H9 (cell line): ENCODE measurements around the gene KCNK16. TPM values are rescaled to one million over a fixed set of nuclear protein-coding genes. Genes with fewer than 3 reads are reported as not detected.
A peak's percentile ranks its signal among the peaks of the same experiment; 100 is the strongest.

Experiments
- DNase-seq: peaks from one replicate; pipeline ENCODE4 v3.0.0-alpha.2; 2017
- H2AFZ ChIP-seq: one replicate; pipeline ENCODE4 v1.6.1; 2013; ENCODE audit warnings: mild to moderate bottlenecking, low read length, control low read depth, moderate library complexity
- H2AK5ac ChIP-seq: 2 replicates; pipeline ENCODE4 v1.6.1; 2013; ENCODE audit warnings: low read length, control low read depth, mixed read lengths; ENCODE audit not compliant: insufficient read length
- H2BK120ac ChIP-seq: one replicate; pipeline ENCODE4 v1.6.1; 2013; ENCODE audit warnings: low read depth, mild to moderate bottlenecking, low read length, control low read depth, inconsistent platforms; ENCODE audit not compliant: poor library complexity, severe bottlenecking
- H2BK12ac ChIP-seq: 2 replicates; pipeline ENCODE4 v1.6.1; 2013; ENCODE audit warnings: low read length, control low read depth, mixed read lengths, low read depth; ENCODE audit not compliant: insufficient read length
- H2BK15ac ChIP-seq: 2 replicates; pipeline ENCODE4 v1.6.1; 2013; ENCODE audit warnings: low read depth, low read length, control low read depth
- H2BK20ac ChIP-seq: one replicate; pipeline ENCODE4 v1.6.1; 2013; ENCODE audit warnings: low read depth, mild to moderate bottlenecking, low read length, control low read depth, inconsistent platforms; ENCODE audit not compliant: poor library complexity, severe bottlenecking
- H2BK5ac ChIP-seq: 2 replicates; pipeline ENCODE4 v1.6.1; 2013; ENCODE audit warnings: low read length, control low read depth, mixed read lengths; ENCODE audit not compliant: insufficient read length
- H3K14ac ChIP-seq: 2 replicates; pipeline ENCODE4 v1.6.1; 2013; ENCODE audit warnings: low read length, control low read depth; ENCODE audit not compliant: insufficient read depth
- H3K18ac ChIP-seq: 2 replicates; pipeline ENCODE4 v1.6.1; 2013; ENCODE audit warnings: low read depth, mild to moderate bottlenecking, mixed read lengths, low read length, control low read depth; ENCODE audit not compliant: insufficient read length
- H3K23ac ChIP-seq: 2 replicates; pipeline ENCODE4 v1.6.1; 2013; ENCODE audit warnings: low read length, control low read depth, mixed read lengths, low read depth; ENCODE audit not compliant: insufficient read length
- H3K23me2 ChIP-seq: 2 replicates; pipeline ENCODE4 v1.6.1; 2013; ENCODE audit warnings: low read depth, mild to moderate bottlenecking, mixed read lengths, low read length, control low read depth; ENCODE audit not compliant: insufficient read length, poor library complexity, severe bottlenecking
- H3K27ac ChIP-seq: 2 replicates; pipeline ENCODE4 v1.5.1; 2013; ENCODE audit warnings: low read length, control low read depth, mixed read lengths, low read depth; ENCODE audit not compliant: insufficient read length
- H3K27me3 ChIP-seq: 2 replicates; pipeline ENCODE4 v1.6.1; 2013; ENCODE audit warnings: low read length, control low read depth, inconsistent platforms; ENCODE audit not compliant: insufficient read depth
- H3K4ac ChIP-seq: 2 replicates; pipeline ENCODE4 v1.6.1; 2013; ENCODE audit warnings: low read depth, mild to moderate bottlenecking, control low read depth, inconsistent platforms, low read length, moderate library complexity
- H3K4me1 ChIP-seq: 2 replicates; pipeline ENCODE4 v1.6.1; 2013; ENCODE audit warnings: low read length, control low read depth, inconsistent platforms; ENCODE audit not compliant: insufficient read depth
- H3K4me2 ChIP-seq: 2 replicates; pipeline ENCODE4 v1.6.1; 2013; ENCODE audit warnings: low read length, control low read depth, mixed read lengths; ENCODE audit not compliant: insufficient read length, insufficient read depth
- H3K56ac ChIP-seq: 2 replicates; pipeline ENCODE4 v1.6.1; 2013; ENCODE audit warnings: low read depth, mild to moderate bottlenecking, mixed read lengths, low read length, control low read depth; ENCODE audit not compliant: insufficient read length
- H3K79me1 ChIP-seq: 2 replicates; pipeline ENCODE4 v1.6.1; 2013; ENCODE audit warnings: low read depth, mild to moderate bottlenecking, moderate library complexity, low read length, control low read depth, inconsistent platforms; ENCODE audit not compliant: insufficient read depth, poor library complexity, severe bottlenecking
- H3K79me2 ChIP-seq: 2 replicates; pipeline ENCODE4 v1.6.1; 2013; ENCODE audit warnings: low read length, control low read depth, inconsistent platforms; ENCODE audit not compliant: insufficient read depth
- H3K9ac ChIP-seq: 2 replicates; pipeline ENCODE4 v1.6.1; 2013; ENCODE audit warnings: low read length, control low read depth, mixed read lengths; ENCODE audit not compliant: insufficient read length; ENCODE audit errors: extremely low read depth
- H3K9me3 ChIP-seq: one replicate; pipeline ENCODE4 v1.6.1; 2013; ENCODE audit warnings: low read depth, low read length, inconsistent platforms; ENCODE audit not compliant: control insufficient read depth
- H3T11ph ChIP-seq: one replicate; pipeline ENCODE4 v1.6.1; 2013; ENCODE audit warnings: mild to moderate bottlenecking, low read length, control low read depth, inconsistent platforms
- H4K20me1 ChIP-seq: one replicate; pipeline ENCODE4 v1.6.1; 2013; ENCODE audit not compliant: control insufficient read depth, insufficient read length, insufficient read depth
- H4K5ac ChIP-seq: 2 replicates; pipeline ENCODE4 v1.6.1; 2013; ENCODE audit warnings: low read depth, mild to moderate bottlenecking, mixed read lengths, low read length, control low read depth; ENCODE audit not compliant: insufficient read length
- H4K8ac ChIP-seq: replicated peaks from 2 replicates; pipeline ENCODE4 v1.6.1; 2013; ENCODE audit warnings: low read length, control low read depth, mixed read lengths, low read depth; ENCODE audit not compliant: insufficient read length
- H4K91ac ChIP-seq: 2 replicates; pipeline ENCODE4 v1.6.1; 2013; ENCODE audit warnings: low read depth, mild to moderate bottlenecking, moderate library complexity, mixed read lengths, low read length, control low read depth; ENCODE audit not compliant: insufficient read length
- H3K27ac Mint-ChIP-seq, 3 experiments: 2 replicates in 2 of 3; 3 replicates in 1 of 3; pipeline ENCODE4 v1.8.0; 2020 to 2021; ENCODE audit warnings: mixed read lengths in 3 of 3, mild to moderate bottlenecking in 1 of 3, moderate library complexity in 1 of 3
- H3K27me3 Mint-ChIP-seq: 2 replicates; pipeline ENCODE4 v1.8.0; 2021; ENCODE audit warnings: low read depth, mild to moderate bottlenecking, moderate library complexity, mixed read lengths
- H3K36me3 Mint-ChIP-seq, 3 experiments: 2 replicates in 2 of 3; 3 replicates in 1 of 3; pipeline ENCODE4 v1.8.0; 2020 to 2021; ENCODE audit warnings: low read depth in 3 of 3, mixed read lengths in 3 of 3; ENCODE audit not compliant: insufficient read depth in 1 of 3
- H3K4me1 Mint-ChIP-seq, 2 experiments: 2 replicates each; pipeline ENCODE4 v1.8.0; 2020; ENCODE audit warnings: mixed read lengths in 2 of 2
- H3K4me3 Mint-ChIP-seq, 2 experiments: 2 replicates in 1 of 2; 3 replicates in 1 of 2; pipeline ENCODE4 v1.8.0; 2020 to 2021; ENCODE audit warnings: mild to moderate bottlenecking in 2 of 2, mixed read lengths in 2 of 2, moderate library complexity in 1 of 2
- H3K9me3 Mint-ChIP-seq, 2 experiments: 2 replicates in 1 of 2; 3 replicates in 1 of 2; pipeline ENCODE4 v1.8.0; 2020; ENCODE audit warnings: mild to moderate bottlenecking in 2 of 2, mixed read lengths in 2 of 2, moderate library complexity in 1 of 2
- WGBS: extraction: QIAGEN DNeasy Blood & Tissue Kit; methylation state at CpG from one replicate; pipeline ENCODE4 v1.1.7; 2013; ENCODE audit warnings: missing lambda C conversion rate, low lambda C conversion rate, mixed read lengths; ENCODE audit not compliant: insufficient read length; ENCODE audit errors: extremely low coverage; 5-methylcytosine and 5-hydroxymethylcytosine counted together
- total RNA-seq: library from RNA; stranded (reverse); gene quantifications from 2 replicates; pipeline ENCODE4 v1.2.1, GENCODE V29; 2021
- TF ChIP-seq, protein P1 (sequence below): fragments of 200-600 bp; sonication (generic); conservative IDR thresholded peaks from 3 replicates; pipeline ENCODE4 v1.8.0; 2021; ENCODE audit warnings: antibody characterized with exemption, mild to moderate bottlenecking

The KCNK16 gene
- total RNA-seq, 1 experiment from 2014 or later: not detected

- H2BK20ac ChIP-seq: no peak overlapping the region
- no peaks in the 10 kb centered on the region for H3K79me1 ChIP-seq
- H2AK5ac ChIP-seq: no peak overlapping the region
- Mint-ChIP-seq H3K4me3 (no peak overlapping the region), H3K4me1 (peaks cover 4 to 9% of the 10 kb centered on the region in 2 experiments), H3K27me3 (peaks cover 53% of the 10 kb centered on the region), H3K27ac (peak overlapping the region in 1 of 3 experiments; percentile 55; a peak in 1 of 7 replicates), H3K9me3 (no peaks in the 10 kb centered on the region), H3K36me3 (no peaks in the 10 kb centered on the region)
- no peak overlapping the region for H2AFZ ChIP-seq
- no peak overlapping the region for H2BK12ac ChIP-seq
- H3K9ac ChIP-seq: no peak overlapping the region
- H3K79me2 ChIP-seq: no peaks in the 10 kb centered on the region
- no peaks in the 10 kb centered on the region for H3K4me1 ChIP-seq
- peak; percentile 83 for DNase-seq
- H3K18ac ChIP-seq: no peak overlapping the region
- H2BK5ac ChIP-seq: no peak overlapping the region
- no peak overlapping the region for H3T11ph ChIP-seq
- H3K4me2 ChIP-seq: no peak overlapping the region
- H3K56ac ChIP-seq: no peak overlapping the region
- TF ChIP-seq, protein P1, sequence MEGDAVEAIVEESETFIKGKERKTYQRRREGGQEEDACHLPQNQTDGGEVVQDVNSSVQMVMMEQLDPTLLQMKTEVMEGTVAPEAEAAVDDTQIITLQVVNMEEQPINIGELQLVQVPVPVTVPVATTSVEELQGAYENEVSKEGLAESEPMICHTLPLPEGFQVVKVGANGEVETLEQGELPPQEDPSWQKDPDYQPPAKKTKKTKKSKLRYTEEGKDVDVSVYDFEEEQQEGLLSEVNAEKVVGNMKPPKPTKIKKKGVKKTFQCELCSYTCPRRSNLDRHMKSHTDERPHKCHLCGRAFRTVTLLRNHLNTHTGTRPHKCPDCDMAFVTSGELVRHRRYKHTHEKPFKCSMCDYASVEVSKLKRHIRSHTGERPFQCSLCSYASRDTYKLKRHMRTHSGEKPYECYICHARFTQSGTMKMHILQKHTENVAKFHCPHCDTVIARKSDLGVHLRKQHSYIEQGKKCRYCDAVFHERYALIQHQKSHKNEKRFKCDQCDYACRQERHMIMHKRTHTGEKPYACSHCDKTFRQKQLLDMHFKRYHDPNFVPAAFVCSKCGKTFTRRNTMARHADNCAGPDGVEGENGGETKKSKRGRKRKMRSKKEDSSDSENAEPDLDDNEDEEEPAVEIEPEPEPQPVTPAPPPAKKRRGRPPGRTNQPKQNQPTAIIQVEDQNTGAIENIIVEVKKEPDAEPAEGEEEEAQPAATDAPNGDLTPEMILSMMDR: peak; percentile 96
- no peak overlapping the region for H3K4ac ChIP-seq
- H3K9me3 ChIP-seq: no peaks in the 10 kb centered on the region
- no peaks in the 10 kb centered on the region for H4K20me1 ChIP-seq
- H3K14ac ChIP-seq: no peak overlapping the region; the same call in 1 of the 2 replicates
- WGBS: no CpG with 5 or more reads among the region's 7 CpGs
- no peak overlapping the region for H4K8ac ChIP-seq
- H2BK120ac ChIP-seq: no peak overlapping the region
- H4K91ac ChIP-seq: no peak overlapping the region
- H3K23ac ChIP-seq: no peak overlapping the region
- no peak overlapping the region for H4K5ac ChIP-seq
- peaks cover 28% of the 10 kb centered on the region for H3K27me3 ChIP-seq
- no peak overlapping the region for H3K27ac ChIP-seq
- H2BK15ac ChIP-seq: no peak overlapping the region
- H3K23me2 ChIP-seq: peaks cover 10% of the 10 kb centered on the region
Measured at GRCh38 chr6:39309942-39310531, 12.5 kb downstream of the KCNK16 start.
